ENCODE results near the gene PRKAR2B. TPM values are rescaled to one million over a fixed set of nuclear protein-coding genes. Genes with fewer than 3 reads are reported as not detected.

PRKAR2B gene
- total RNA-seq, 3 donors from 2014 or later (not counting 1 experiment from before 2014, with no cell fraction given), result 2.1 to 14.3 (median 4.0) TPM

DNA sequence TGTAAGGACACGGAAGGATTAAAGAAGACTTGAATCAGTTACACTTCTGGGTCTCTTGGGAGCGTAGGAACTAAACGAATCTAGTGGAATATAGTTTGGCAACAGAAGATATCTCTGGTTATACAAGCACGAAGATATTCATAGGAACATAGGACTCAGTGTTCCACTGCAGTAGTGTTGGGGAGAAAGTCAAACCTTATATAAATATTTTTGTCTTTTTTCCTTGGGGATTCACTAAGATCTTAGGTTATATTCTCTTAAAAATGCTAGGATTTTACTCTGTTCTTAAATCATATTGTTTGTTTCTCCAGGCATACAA lies 21.4 kb downstream of the PRKAR2B start:
- no peak for DNase-seq
- peaks cover 0 to 23% of the 10 kb centered on the region in 2 donors for H3K27me3 Mint-ChIP-seq (ENCODE audit: low read depth in 2 of 2)

GRCh38 chr7:107068156-107068555 lies 23.7 kb downstream of the PRKAR2B start:
- intact Hi-C loops (cut with micrococcal nuclease), result no loop called here
- Histone ChIP-seq H3K27me3 (ENCODE audit: control insufficient read depth, insufficient read depth, low read length) (no peaks in the 10 kb centered on the region), H3K4me1 (ENCODE audit: control insufficient read depth, insufficient read depth, low read length) (no peaks in the 10 kb centered on the region), H3K4me3 (ENCODE audit: low read length) (no peak overlapping the region), H3K9me3 (ENCODE audit: control insufficient read depth, insufficient read depth, low read length) (no peaks in the 10 kb centered on the region), H3K36me3 (ENCODE audit: control insufficient read depth, insufficient read depth, low read length) (no peaks in the 10 kb centered on the region), H3K27ac (ENCODE audit: low read length) (no peak overlapping the region)
- Mint-ChIP-seq H3K27ac (no peak overlapping the region), H3K4me3 (no peak overlapping the region), H3K4me1 (no peaks in the 10 kb centered on the region), H3K27me3 (ENCODE audit: low read depth in 2 of 2) (peaks cover 0 to 14% of the 10 kb centered on the region in 2 donors), H3K36me3 (no peaks in the 10 kb centered on the region), H3K9me3 (no peaks in the 10 kb centered on the region)
- DNase-seq (no peak), ATAC-seq (no peak)
- TF ChIP-seq, protein P1, sequence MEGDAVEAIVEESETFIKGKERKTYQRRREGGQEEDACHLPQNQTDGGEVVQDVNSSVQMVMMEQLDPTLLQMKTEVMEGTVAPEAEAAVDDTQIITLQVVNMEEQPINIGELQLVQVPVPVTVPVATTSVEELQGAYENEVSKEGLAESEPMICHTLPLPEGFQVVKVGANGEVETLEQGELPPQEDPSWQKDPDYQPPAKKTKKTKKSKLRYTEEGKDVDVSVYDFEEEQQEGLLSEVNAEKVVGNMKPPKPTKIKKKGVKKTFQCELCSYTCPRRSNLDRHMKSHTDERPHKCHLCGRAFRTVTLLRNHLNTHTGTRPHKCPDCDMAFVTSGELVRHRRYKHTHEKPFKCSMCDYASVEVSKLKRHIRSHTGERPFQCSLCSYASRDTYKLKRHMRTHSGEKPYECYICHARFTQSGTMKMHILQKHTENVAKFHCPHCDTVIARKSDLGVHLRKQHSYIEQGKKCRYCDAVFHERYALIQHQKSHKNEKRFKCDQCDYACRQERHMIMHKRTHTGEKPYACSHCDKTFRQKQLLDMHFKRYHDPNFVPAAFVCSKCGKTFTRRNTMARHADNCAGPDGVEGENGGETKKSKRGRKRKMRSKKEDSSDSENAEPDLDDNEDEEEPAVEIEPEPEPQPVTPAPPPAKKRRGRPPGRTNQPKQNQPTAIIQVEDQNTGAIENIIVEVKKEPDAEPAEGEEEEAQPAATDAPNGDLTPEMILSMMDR (IDR thresholded peaks at IDR 0.05), result no peak
- 74% methylated on average over 3 of the region's 3 CpGs for WGBS (ENCODE audit: insufficient coverage)

More for the DNA sequence above, 21.4 kb downstream of the PRKAR2B start:
- TF ChIP-seq, protein P1 (IDR thresholded peaks at IDR 0.05), result no peak
- H3K27ac ChIP-seq (ENCODE audit: low read length), result no peak overlapping the region
- ATAC-seq, result no peak
- intact Hi-C loops (cut with micrococcal nuclease), result no loop called here
- peaks cover 3% of the 10 kb centered on the region for H3K27me3 ChIP-seq (ENCODE audit: control insufficient read depth, insufficient read depth, low read length)
- no peak overlapping the region for H3K4me3 Mint-ChIP-seq
- H3K36me3 Mint-ChIP-seq, result no peaks in the 10 kb centered on the region
- H3K4me1 Mint-ChIP-seq, result no peaks in the 10 kb centered on the region
- H3K27ac Mint-ChIP-seq, result no peak overlapping the region
- H3K4me1 ChIP-seq (ENCODE audit: control insufficient read depth, insufficient read depth, low read length), result no peaks in the 10 kb centered on the region
- no peaks in the 10 kb centered on the region for H3K9me3 ChIP-seq (ENCODE audit: control insufficient read depth, insufficient read depth, low read length)
- H3K4me3 ChIP-seq (ENCODE audit: low read length), result no peak overlapping the region
- no peaks in the 10 kb centered on the region for H3K36me3 ChIP-seq (ENCODE audit: control insufficient read depth, insufficient read depth, low read length)
- WGBS (ENCODE audit: insufficient coverage), result 97% methylated on average over 3 of the region's 4 CpGs
- H3K9me3 Mint-ChIP-seq, result no peaks in the 10 kb centered on the region

DNA sequence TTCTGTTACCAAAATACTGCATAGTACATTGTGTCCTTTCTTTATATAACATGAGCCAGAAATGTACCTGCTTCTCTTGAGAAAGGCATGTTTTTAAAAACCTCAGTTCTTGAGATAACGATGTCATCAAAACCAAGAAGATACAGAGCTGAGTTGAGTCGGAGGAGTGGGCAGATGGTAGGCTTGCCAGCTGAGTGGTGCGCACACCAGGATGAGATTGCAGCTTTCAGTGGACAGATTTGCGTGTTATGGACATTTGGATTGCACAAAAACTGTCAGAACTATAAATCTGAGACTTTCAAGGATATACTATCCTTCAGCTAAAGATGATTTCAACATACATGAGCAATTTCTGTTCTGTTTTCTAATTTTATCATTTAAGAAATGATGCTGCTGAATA lies 25.0 kb downstream of the PRKAR2B start:
- Mint-ChIP-seq H3K36me3 (no peaks in the 10 kb centered on the region), H3K27ac (no peak overlapping the region), H3K4me3 (no peak overlapping the region), H3K9me3 (no peaks in the 10 kb centered on the region), H3K27me3 (ENCODE audit: low read depth in 2 of 2) (peaks cover 0 to 14% of the 10 kb centered on the region in 2 donors), H3K4me1 (no peaks in the 10 kb centered on the region)
- TF ChIP-seq, protein P1 (IDR thresholded peaks at IDR 0.05), result no peak
- Histone ChIP-seq H3K9me3 (ENCODE audit: control insufficient read depth, insufficient read depth, low read length) (no peaks in the 10 kb centered on the region), H3K36me3 (ENCODE audit: control insufficient read depth, insufficient read depth, low read length) (no peaks in the 10 kb centered on the region), H3K27me3 (ENCODE audit: control insufficient read depth, insufficient read depth, low read length) (no peaks in the 10 kb centered on the region), H3K27ac (ENCODE audit: low read length) (no peak overlapping the region), H3K4me3 (ENCODE audit: low read length) (no peak overlapping the region), H3K4me1 (ENCODE audit: control insufficient read depth, insufficient read depth, low read length) (no peaks in the 10 kb centered on the region)
- intact Hi-C loops (cut with micrococcal nuclease), result no loop called here
- no peak for ATAC-seq
- no peak for DNase-seq
- 82% methylated on average over 4 of the region's 4 CpGs for WGBS (ENCODE audit: insufficient coverage)

GRCh38 chr7:107070710-107071109 lies 26.2 kb downstream of the PRKAR2B start:
- Mint-ChIP-seq H3K4me3 (no peak overlapping the region), H3K4me1 (no peaks in the 10 kb centered on the region), H3K27me3 (ENCODE audit: low read depth in 2 of 2) (peaks cover 0 to 2% of the 10 kb centered on the region in 2 donors), H3K27ac (no peak overlapping the region), H3K36me3 (no peaks in the 10 kb centered on the region), H3K9me3 (no peaks in the 10 kb centered on the region)
- H3K27me3 ChIP-seq (ENCODE audit: control insufficient read depth, insufficient read depth, low read length), result no peaks in the 10 kb centered on the region
- TF ChIP-seq, protein P1 (IDR thresholded peaks at IDR 0.05), result no peak
- H3K9me3 ChIP-seq (ENCODE audit: control insufficient read depth, insufficient read depth, low read length), result no peaks in the 10 kb centered on the region
- no peaks in the 10 kb centered on the region for H3K4me1 ChIP-seq (ENCODE audit: control insufficient read depth, insufficient read depth, low read length)
- H3K27ac ChIP-seq (ENCODE audit: low read length), result no peak overlapping the region
- H3K4me3 ChIP-seq (ENCODE audit: low read length), result no peak overlapping the region
- intact Hi-C loops (cut with micrococcal nuclease), result no loop called here
- no CpG with 5 or more reads among the region's 2 CpGs for WGBS (ENCODE audit: insufficient coverage)
- no peak for DNase-seq
- H3K36me3 ChIP-seq (ENCODE audit: control insufficient read depth, insufficient read depth, low read length), result no peaks in the 10 kb centered on the region
- ATAC-seq, result no peak
